Inferior parietal cortex (tissue), 1 donor: ENCODE results near the gene CD46.

Source experiments
- DNase-seq: peaks from one replicate; pipeline ENCODE4 v3.0.0-alpha.2; 2016; ENCODE audit errors: extremely low spot score

Gene CD46

GRCh38 chr1:207828485-207829158, 76.8 kb downstream of the CD46 start:
- peak; percentile 84 for DNase-seq

GRCh38 chr1:207829576-207829975, 77.7 kb downstream of the CD46 start:
- no peak for DNase-seq

DNA sequence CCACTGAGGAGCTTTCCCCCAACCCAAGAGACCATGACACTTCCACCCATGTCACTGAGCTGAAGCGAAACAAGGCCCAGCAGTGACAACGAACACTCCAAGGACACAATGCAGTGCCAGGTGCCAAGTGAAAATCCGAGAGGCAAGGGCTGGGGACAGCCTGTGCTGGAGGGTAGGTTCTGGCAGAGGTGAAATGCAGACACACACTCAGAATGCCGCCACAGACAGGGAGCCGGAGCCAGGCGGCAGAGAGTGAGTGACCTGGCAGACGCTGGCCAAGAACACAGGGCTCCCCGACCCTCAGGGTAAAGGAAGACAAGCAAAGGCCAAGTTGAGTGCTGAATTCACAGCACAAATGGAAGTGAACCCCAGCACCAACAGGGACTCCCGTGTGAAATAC, 78.9 kb downstream of the CD46 start:
- no peak for DNase-seq

DNA sequence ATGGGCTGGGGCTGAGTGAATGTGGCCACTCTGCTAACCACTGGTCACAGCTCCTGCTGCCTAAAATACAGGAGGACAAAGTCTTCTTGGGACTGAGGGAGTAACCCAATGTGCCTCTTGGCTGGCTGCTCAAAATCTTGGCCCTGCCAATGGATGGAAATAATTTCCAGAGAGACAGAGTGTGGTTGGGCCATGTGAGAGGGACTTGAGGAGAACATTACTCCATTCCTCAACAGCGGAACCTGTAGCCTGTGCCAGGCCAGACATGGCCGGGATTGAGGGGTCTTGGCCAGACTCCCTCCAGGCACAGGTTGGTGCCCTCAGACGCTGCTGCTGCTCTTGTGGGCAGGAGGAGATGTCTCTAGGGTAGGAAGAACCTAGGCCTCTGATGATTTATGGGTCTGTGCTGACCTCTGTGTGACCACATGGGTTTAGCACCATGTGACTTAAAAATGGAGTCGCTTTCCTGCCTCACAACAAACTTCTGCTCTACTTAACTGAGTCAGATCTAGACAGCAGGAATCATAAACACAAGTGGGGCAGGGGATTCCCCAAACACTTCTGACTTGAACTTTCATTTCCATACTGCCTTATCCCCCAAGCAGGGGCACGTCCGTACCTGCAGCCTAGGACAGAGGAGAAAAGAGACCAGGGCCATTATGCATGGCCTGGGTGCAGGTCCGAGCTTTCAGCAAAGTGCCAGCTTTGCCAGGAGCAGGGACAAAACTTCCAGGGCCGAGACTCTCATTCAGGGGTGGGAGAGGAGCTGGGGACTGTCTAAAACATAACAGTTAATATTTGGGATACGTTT, 79.9 kb downstream of the CD46 start:
- DNase-seq = no peak

GRCh38 chr1:207832796-207833195, 80.9 kb downstream of the CD46 start:
- no peak for DNase-seq

DNA sequence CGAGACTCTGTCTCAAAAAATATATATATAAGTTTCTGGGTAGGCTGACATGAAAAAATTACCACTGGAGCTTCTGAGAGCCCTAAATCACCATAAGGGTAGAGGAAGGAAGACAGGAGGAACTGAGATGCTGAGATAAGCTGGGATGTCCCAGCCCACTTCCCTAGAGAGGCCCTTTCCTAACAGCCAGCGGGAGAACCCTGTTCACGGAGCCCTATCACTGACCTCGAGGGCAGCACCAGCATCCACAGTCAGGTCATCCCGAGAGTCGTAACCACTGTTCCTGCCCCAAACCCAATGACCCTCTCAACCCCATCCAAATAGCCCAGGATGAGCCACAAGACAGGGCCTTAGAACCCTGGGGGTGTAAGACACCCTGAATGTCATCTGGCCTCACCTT, 81.5 kb downstream of the CD46 start:
- no peak for DNase-seq

DNA sequence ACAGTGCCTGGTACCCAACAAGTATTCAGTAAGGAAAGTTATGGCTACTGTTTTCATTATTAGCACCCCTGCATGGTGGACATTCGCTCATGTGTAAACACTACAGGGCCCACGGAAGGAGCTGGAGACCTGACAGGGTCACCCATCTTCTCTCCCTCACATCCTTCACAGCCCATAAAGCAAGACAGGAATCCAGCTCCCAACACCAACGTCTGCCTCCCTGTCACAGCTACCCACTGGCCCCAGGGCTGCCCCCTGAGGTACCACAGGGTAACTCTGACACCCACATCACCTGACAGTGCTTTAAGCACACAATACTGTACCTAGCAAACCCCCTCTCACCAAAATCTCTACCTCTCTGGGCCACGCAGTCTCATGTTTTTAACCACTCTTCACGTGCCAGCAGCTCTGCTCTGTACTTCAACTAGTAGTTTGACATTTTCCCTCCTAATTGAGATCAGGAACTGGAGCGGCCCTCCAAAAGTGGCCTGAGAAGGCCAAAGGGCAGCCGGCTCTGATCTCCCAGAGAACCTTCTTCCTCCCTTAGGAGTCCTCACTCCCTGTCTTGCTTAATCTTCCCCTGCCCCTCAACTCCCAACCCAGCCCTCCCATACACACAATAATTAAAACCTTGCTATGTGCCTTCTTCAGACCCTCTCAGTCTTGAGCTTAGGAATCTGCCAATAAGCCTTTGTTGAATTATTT, 82.3 kb downstream of the CD46 start:
- DNase-seq = no peak

DNA sequence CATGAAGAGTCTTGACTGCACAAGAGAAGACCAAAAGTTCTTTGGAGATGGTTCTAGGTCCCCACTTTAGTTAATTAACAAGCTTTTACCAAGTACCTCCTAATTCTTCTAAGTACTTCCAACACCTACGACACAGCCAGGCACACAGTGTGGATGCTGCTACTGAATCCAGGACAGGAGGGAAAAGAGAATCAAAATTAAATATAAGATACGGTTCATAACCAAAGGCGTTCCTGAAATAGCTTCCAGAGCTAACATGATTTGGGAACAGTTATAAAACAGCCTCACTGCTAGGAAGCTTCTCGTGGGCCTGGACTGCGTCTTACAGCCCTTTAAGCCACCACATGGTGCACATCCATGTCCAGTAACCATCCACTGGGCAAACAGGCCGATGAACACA, 84.1 kb downstream of the CD46 start:
- DNase-seq = no peak

- DNase-seq = no peak
These were observed 84.9 kb downstream of the CD46 start for GRCh38 chr1:207836591-207837347.

- DNase-seq = no peak
These were observed 85.8 kb downstream of the CD46 start for GRCh38 chr1:207837673-207838072.

GRCh38 chr1:207838156-207839082, 86.6 kb downstream of the CD46 start:
- no peak for DNase-seq

DNA sequence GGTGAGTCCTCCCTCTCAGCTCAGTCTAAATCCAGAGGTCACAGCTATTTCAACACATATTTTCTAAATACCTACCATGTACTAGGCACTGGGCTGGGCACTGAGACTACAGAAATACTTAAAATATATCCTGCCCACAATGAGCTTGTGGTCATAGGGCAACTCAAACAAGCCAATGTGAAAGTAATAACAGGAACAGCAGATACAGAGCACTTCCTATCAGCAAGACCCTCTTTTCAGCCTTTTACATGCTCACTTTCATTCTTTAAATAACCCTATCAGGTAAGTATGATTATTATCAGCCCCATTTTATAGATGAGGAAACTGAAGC, 87.2 kb downstream of the CD46 start:
- no peak for DNase-seq

GRCh38 chr1:207840380-207840779, 88.5 kb downstream of the CD46 start:
- DNase-seq = no peak

DNA sequence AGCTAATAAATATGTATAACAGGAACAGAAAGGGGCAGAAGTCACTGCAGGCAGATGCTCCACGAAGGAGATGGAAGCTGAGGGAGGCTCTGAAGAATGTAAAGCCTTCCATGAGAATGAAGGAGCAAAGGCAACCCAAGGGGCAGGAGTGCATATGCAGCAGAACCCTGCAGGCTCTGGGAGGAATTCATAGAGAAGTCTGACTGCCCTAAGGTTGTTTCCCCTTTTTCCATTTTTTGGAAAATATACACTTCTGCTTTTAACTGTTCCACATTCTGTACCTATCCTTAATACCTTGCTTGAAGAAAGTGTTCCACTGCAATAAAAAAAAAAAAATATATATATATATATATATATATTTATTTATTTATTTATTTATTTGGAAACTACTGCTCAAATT, 89.4 kb downstream of the CD46 start:
- no peak for DNase-seq

DNA sequence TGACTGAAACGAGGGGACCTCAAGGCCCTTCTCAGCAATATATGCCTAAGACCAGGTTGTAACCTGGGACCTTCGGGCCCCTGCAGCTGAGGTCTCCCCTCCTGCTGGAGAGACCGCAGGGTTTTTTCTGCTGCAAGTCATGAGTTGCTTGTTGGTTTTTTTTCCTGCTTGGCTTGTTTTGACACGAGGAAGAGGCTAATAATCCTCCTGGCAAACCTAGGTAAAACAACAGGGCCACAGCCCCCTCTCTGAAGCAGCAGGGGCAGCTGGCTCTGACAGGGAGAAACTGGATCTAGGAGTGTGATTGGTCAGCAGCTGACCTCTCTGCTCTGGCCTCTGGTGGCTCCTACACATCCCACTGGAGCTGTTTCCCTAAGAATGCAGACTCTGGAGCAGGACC, 90.0 kb downstream of the CD46 start:
- no peak for DNase-seq

GRCh38 chr1:207842506-207842905, 90.7 kb downstream of the CD46 start:
- DNase-seq = no peak

- no peak for DNase-seq
These were observed 92.5 kb downstream of the CD46 start for GRCh38 chr1:207844371-207844770.
